Neural progenitor cell (in vitro differentiated cells): ENCODE measurements around the gene SMIM43. TPM values are rescaled to one million over a fixed set of nuclear protein-coding genes. Genes with fewer than 3 reads are reported as not detected.

Experiments used
- DNase-seq: peaks from one replicate; pipeline ENCODE4 v3.0.0-alpha.2; 2016; ENCODE audit warnings: low spot score
- H2AFZ ChIP-seq: fragments of 200-600 bp; sonication (generic); replicated peaks from 2 replicates; pipeline ENCODE4 v1.6.1; 2016; ENCODE audit warnings: antibody characterized with exemption
- H3F3A ChIP-seq: fragments of 200-600 bp; sonication (generic); 2 replicates; pipeline ENCODE4 v1.6.1; 2016; ENCODE audit warnings: antibody characterized with exemption, low read depth
- H3K27ac ChIP-seq: fragments of 200-600 bp; sonication (generic); 2 replicates; pipeline ENCODE4 v1.5.1; 2016; ENCODE audit warnings: mild to moderate bottlenecking
- H3K27me3 ChIP-seq: fragments of 200-600 bp; sonication (generic); 2 replicates; pipeline ENCODE4 v1.6.1; 2016; ENCODE audit warnings: mild to moderate bottlenecking, moderate library complexity
- H3K36me3 ChIP-seq: fragments of 200-600 bp; sonication (generic); 2 replicates; pipeline ENCODE4 v1.5.1; 2016
- H3K4me1 ChIP-seq: fragments of 200-600 bp; sonication (generic); 2 replicates; pipeline ENCODE4 v1.6.1; 2016; ENCODE audit warnings: mixed run types
- H3K4me2 ChIP-seq: fragments of 200-600 bp; sonication (generic); 2 replicates; pipeline ENCODE4 v1.6.1; 2016
- H3K4me3 ChIP-seq: fragments of 200-600 bp; sonication (generic); 2 replicates; pipeline ENCODE4 v1.5.1; 2016
- H3K79me2 ChIP-seq: fragments of 200-600 bp; sonication (generic); 2 replicates; pipeline ENCODE4 v1.6.1; 2016; ENCODE audit warnings: low read depth
- H3K9ac ChIP-seq: fragments of 200-600 bp; sonication (generic); 2 replicates; pipeline ENCODE4 v1.6.1; 2016
- H3K9me3 ChIP-seq: fragments of 200-600 bp; sonication (generic); 2 replicates; pipeline ENCODE4 v1.5.1; 2016; ENCODE audit warnings: low read depth
- H4K20me1 ChIP-seq: fragments of 200-600 bp; sonication (generic); 2 replicates; pipeline ENCODE4 v1.6.1; 2016; ENCODE audit warnings: low read depth
- H3K27ac Mint-ChIP-seq: 3 replicates; pipeline ENCODE4 v1.8.0; 2021; ENCODE audit warnings: mixed read lengths
- H3K27me3 Mint-ChIP-seq: 2 replicates; pipeline ENCODE4 v1.8.0; 2022; ENCODE audit warnings: low read depth, mild to moderate bottlenecking, inconsistent platforms, moderate library complexity, mixed read lengths; ENCODE audit not compliant: insufficient read depth
- H3K36me3 Mint-ChIP-seq: 3 replicates; pipeline ENCODE4 v1.8.0; 2021; ENCODE audit warnings: mixed read lengths
- H3K4me1 Mint-ChIP-seq: 3 replicates; pipeline ENCODE4 v1.8.0; 2021; ENCODE audit warnings: mixed read lengths
- H3K4me3 Mint-ChIP-seq: 3 replicates; pipeline ENCODE4 v1.8.0; 2021; ENCODE audit warnings: mild to moderate bottlenecking, moderate library complexity, mixed read lengths
- H3K9me3 Mint-ChIP-seq: 3 replicates; pipeline ENCODE4 v1.8.0; 2020; ENCODE audit warnings: mixed read lengths
- EZH2 ChIP-seq: fragments of 200-600 bp; sonication (generic); IDR thresholded peaks from 2 replicates; pipeline ENCODE4 v1.6.1; 2017; ENCODE audit warnings: antibody characterized with exemption, mild to moderate bottlenecking, moderate library complexity
- EZH2phosphoT487 ChIP-seq: fragments of 200-600 bp; sonication (generic); IDR thresholded peaks from 2 replicates; pipeline ENCODE4 v1.6.1; 2017; ENCODE audit warnings: antibody characterized with exemption
- total RNA-seq: library from RNA; depleted of rRNA; stranded (reverse); fragments of >200 nt; gene quantifications from 2 replicates; pipeline ENCODE4 v1.2.3, GENCODE V29; 2015; ENCODE audit warnings: low replicate concordance
- TF ChIP-seq, protein P1 (sequence below): fragments of 200-600 bp; sonication (generic); IDR thresholded peaks from 2 replicates; pipeline ENCODE4 v1.5.1; 2017; ENCODE audit warnings: antibody characterized with exemption, mild to moderate bottlenecking

Gene SMIM43
- total RNA-seq, 1 donor from 2014 or later, result not detected

DNA sequence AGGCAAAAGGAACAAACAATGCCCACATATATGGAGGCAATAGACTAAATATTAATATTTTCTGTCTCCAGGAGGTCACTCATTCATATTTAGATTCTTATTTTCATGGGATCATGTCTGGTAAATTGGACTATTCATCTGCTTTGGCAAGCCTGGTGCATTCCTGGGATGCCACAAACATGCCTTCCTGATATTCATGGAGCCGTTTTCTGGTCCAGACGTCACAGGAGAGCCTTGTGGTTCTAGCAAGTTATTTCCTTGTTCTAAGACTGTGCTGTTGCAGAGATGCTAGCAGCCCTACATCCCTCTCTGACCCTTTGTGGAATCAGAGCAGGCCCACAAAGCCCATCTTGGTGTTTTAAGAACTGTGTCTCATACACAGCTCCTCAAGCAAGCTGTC, 20.0 kb upstream of the SMIM43 start:
- Histone ChIP-seq H3K27ac (no peak overlapping the region), H3K9me3 (no peaks in the 10 kb centered on the region), H3F3A (no peaks in the 10 kb centered on the region), H4K20me1 (no peaks in the 10 kb centered on the region), H3K36me3 (no peaks in the 10 kb centered on the region), H3K4me2 (no peak overlapping the region), H3K4me3 (no peak overlapping the region), H2AFZ (no peak overlapping the region), H3K27me3 (no peaks in the 10 kb centered on the region), H3K79me2 (no peaks in the 10 kb centered on the region), H3K9ac (no peak overlapping the region), H3K4me1 (no peaks in the 10 kb centered on the region)
- TF ChIP-seq EZH2 (no peak), EZH2phosphoT487 (no peak)
- TF ChIP-seq, protein P1, sequence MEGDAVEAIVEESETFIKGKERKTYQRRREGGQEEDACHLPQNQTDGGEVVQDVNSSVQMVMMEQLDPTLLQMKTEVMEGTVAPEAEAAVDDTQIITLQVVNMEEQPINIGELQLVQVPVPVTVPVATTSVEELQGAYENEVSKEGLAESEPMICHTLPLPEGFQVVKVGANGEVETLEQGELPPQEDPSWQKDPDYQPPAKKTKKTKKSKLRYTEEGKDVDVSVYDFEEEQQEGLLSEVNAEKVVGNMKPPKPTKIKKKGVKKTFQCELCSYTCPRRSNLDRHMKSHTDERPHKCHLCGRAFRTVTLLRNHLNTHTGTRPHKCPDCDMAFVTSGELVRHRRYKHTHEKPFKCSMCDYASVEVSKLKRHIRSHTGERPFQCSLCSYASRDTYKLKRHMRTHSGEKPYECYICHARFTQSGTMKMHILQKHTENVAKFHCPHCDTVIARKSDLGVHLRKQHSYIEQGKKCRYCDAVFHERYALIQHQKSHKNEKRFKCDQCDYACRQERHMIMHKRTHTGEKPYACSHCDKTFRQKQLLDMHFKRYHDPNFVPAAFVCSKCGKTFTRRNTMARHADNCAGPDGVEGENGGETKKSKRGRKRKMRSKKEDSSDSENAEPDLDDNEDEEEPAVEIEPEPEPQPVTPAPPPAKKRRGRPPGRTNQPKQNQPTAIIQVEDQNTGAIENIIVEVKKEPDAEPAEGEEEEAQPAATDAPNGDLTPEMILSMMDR, result no peak
- Mint-ChIP-seq H3K36me3 (no peaks in the 10 kb centered on the region), H3K27ac (no peak overlapping the region), H3K27me3 (no peaks in the 10 kb centered on the region), H3K9me3 (no peaks in the 10 kb centered on the region), H3K4me3 (no peak overlapping the region), H3K4me1 (no peaks in the 10 kb centered on the region)
- no peak for DNase-seq

DNA sequence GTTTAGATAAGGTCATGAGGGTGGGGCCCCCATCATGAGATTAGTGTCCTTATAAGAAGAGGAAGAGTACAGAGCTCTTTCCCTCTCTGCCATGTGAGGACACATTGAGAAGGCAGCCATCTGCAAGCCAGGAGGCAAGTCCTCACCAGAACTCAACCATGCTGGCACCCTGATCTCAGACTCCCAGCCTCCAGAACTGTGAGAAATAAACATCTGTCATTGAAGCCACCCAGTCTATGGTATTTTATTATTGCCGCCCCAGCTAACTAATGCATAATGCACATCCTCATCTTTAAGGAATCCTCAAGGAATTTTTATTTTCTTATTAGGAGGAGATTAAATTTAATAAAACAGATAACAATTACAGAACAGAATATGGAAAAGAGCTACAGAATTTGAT, 19.4 kb upstream of the SMIM43 start:
- Histone ChIP-seq H3K79me2 (no peaks in the 10 kb centered on the region), H3K9ac (no peak overlapping the region), H3K27ac (no peak overlapping the region), H2AFZ (no peak overlapping the region), H4K20me1 (no peaks in the 10 kb centered on the region), H3K36me3 (no peaks in the 10 kb centered on the region), H3K9me3 (no peaks in the 10 kb centered on the region), H3K4me1 (no peaks in the 10 kb centered on the region), H3F3A (no peaks in the 10 kb centered on the region), H3K4me2 (no peak overlapping the region), H3K4me3 (no peak overlapping the region), H3K27me3 (no peaks in the 10 kb centered on the region)
- Mint-ChIP-seq H3K4me1 (no peaks in the 10 kb centered on the region), H3K27me3 (no peaks in the 10 kb centered on the region), H3K4me3 (no peak overlapping the region), H3K27ac (no peak overlapping the region), H3K36me3 (no peaks in the 10 kb centered on the region), H3K9me3 (no peaks in the 10 kb centered on the region)
- DNase-seq, result no peak
- TF ChIP-seq, protein P1, result no peak
- no peak for TF ChIP-seq EZH2
- TF ChIP-seq EZH2phosphoT487, result no peak

DNA sequence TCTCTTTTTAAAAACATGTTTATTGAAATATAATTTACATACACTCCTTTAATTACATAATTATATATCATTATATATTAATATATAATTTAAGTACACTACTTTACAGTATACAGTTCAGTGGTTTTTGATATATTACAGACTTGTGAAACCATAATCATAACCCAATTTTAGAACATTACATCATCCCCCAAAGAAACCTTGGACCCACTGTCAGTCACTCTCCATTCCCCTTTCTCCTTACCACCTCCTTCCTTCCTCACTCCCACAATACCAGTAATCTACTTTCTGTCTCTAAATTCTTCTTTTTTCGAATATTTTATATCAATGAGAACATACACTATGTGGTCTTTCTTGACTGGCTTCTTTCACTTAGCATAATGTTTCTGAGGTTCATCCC, 18.2 kb upstream of the SMIM43 start:
- H3K27ac ChIP-seq, result no peak overlapping the region
- no peak overlapping the region for H3K4me3 Mint-ChIP-seq
- H3K36me3 Mint-ChIP-seq, result no peaks in the 10 kb centered on the region
- H2AFZ ChIP-seq, result no peak overlapping the region
- H3K9ac ChIP-seq, result no peak overlapping the region
- no peak overlapping the region for H3K27ac Mint-ChIP-seq
- TF ChIP-seq EZH2 (no peak), EZH2phosphoT487 (no peak)
- TF ChIP-seq, protein P1, result no peak
- H3K4me1 ChIP-seq, result no peaks in the 10 kb centered on the region
- no peaks in the 10 kb centered on the region for H3K36me3 ChIP-seq
- H3K27me3 ChIP-seq, result no peaks in the 10 kb centered on the region
- peaks cover 3% of the 10 kb centered on the region for H3K4me1 Mint-ChIP-seq
- no peaks in the 10 kb centered on the region for H3F3A ChIP-seq
- no peaks in the 10 kb centered on the region for H4K20me1 ChIP-seq
- no peaks in the 10 kb centered on the region for H3K79me2 ChIP-seq
- H3K9me3 Mint-ChIP-seq, result no peaks in the 10 kb centered on the region
- DNase-seq, result no peak
- H3K4me3 ChIP-seq, result no peak overlapping the region
- H3K9me3 ChIP-seq, result no peaks in the 10 kb centered on the region
- H3K4me2 ChIP-seq, result no peak overlapping the region
- H3K27me3 Mint-ChIP-seq, result no peaks in the 10 kb centered on the region
